Suprapubic skin (tissue), 3 donors: ENCODE measurements around the gene CLIP4.

Source experiments
- EP300 ChIP-seq: sonication (generic); formaldehyde crosslinking; IDR thresholded peaks from one replicate; pipeline ENCODE4 v1.6.1; 2017; ENCODE audit warnings: antibody characterized with exemption
- POLR2A ChIP-seq, 2 donors: fragments of 450-650 bp; IDR thresholded peaks; one replicate each; pipeline ENCODE4 v1.6.1; 2017; ENCODE audit warnings: antibody characterized with exemption in 2 of 2, mild to moderate bottlenecking in 2 of 2, moderate library complexity in 2 of 2
- TF ChIP-seq, protein P1 (sequence below), 2 donors: fragments of 200-600 bp in 1 of 2; fragments of 450-650 bp in 1 of 2; sonication (generic) in 1 of 2; IDR thresholded peaks; one replicate each; pipeline ENCODE4 v1.5.1; 2016 to 2019; ENCODE audit warnings: antibody characterized with exemption in 2 of 2, mild to moderate bottlenecking in 1 of 2, moderate library complexity in 1 of 2

DNA sequence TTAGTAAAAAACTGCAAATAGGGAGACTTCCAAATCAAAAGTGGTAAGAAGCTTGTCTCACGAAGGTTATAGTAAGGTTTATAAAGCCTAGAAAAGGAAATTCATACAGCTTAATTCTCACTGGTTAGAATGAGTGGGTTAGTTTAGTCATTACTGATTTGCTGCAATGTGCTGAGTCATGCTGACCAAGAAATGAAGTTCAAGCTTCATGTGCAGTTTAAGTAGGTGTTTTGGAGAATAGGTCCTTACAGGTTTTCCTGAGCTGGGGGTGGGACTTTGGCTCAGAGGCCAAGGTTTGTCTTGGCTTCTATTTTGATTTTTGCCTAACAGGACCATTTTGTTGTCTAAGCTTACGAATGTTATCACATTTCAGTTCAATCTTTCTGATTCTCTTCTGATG is 15.1 kb downstream of the CLIP4 start:
- TF ChIP-seq, protein P1, sequence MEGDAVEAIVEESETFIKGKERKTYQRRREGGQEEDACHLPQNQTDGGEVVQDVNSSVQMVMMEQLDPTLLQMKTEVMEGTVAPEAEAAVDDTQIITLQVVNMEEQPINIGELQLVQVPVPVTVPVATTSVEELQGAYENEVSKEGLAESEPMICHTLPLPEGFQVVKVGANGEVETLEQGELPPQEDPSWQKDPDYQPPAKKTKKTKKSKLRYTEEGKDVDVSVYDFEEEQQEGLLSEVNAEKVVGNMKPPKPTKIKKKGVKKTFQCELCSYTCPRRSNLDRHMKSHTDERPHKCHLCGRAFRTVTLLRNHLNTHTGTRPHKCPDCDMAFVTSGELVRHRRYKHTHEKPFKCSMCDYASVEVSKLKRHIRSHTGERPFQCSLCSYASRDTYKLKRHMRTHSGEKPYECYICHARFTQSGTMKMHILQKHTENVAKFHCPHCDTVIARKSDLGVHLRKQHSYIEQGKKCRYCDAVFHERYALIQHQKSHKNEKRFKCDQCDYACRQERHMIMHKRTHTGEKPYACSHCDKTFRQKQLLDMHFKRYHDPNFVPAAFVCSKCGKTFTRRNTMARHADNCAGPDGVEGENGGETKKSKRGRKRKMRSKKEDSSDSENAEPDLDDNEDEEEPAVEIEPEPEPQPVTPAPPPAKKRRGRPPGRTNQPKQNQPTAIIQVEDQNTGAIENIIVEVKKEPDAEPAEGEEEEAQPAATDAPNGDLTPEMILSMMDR (IDR thresholded peaks at IDR 0.05), result no peak
- TF ChIP-seq POLR2A (IDR thresholded peaks at IDR 0.05) (no peak), EP300 (no peak)
